HepG2 (cell line): ENCODE results near the gene PPM1E. TPM values are rescaled to one million over a fixed set of nuclear protein-coding genes. Genes with fewer than 3 reads are reported as not detected.

Experiments used
- ATAC-seq: fragments of 200-7000 bp; cut with Tn5 transposase; 3 replicates; pipeline ENCODE4 v1.9.1; 2020; ENCODE audit warnings: mild to moderate bottlenecking, moderate library complexity
- BruUV-seq: library from RNA; stranded (reverse); fragments of 400-500 nt; replicated peaks from 2 replicates; lab custom pipeline; 2021; lab: Mats Ljungman, UMichigan
- CTCF ChIA-PET: fragments of 300-600 bp; formaldehyde crosslinking; extraction: SDS; loops from one replicate; lab custom pipeline; 2021; ENCODE audit warnings: low total read pairs, inconsistent platforms, low intra/inter-chr PET ratio; lab: Yijun Ruan, JAX
- POLR2A ChIA-PET: fragments of 350-600 bp; sonication (Branson Sonifier 250); formaldehyde crosslinking; loops from one replicate; lab custom pipeline; 2020; ENCODE audit warnings: antibody characterized with exemption, inconsistent platforms; lab: Yijun Ruan, JAX
- DNase-seq: peaks from one replicate; pipeline ENCODE4 v3.0.0-alpha.2; 2015; ENCODE audit warnings: low spot score
- FAIRE-seq: peaks from 3 replicates; lab custom pipeline; 2011; peaks lifted over from hg19 to GRCh38; lab: Jason Lieb, UNC
- H2AFZ ChIP-seq: one replicate; pipeline ENCODE4 v1.6.1; 2011; ENCODE audit warnings: low read length, inconsistent platforms
- H3K27ac ChIP-seq: fragments of 300-600 bp; 3 replicates; pipeline ENCODE4 v1.8.0; 2011; ENCODE audit warnings: mixed run types, mild to moderate bottlenecking, mixed read lengths, low read length, inconsistent platforms; ENCODE audit not compliant: insufficient read depth; ENCODE audit errors: extremely low read length
- H3K27me3 ChIP-seq, 2 experiments: fragments of 200-600 bp in 1 of 2; 2 replicates in 1 of 2; 3 replicates in 1 of 2; pipeline versions ENCODE4 v1.6.0 to v1.8.0; 2011; ENCODE audit warnings: low read length in 2 of 2, mild to moderate bottlenecking in 2 of 2, moderate library complexity in 2 of 2, inconsistent platforms in 1 of 2; ENCODE audit not compliant: insufficient read depth in 2 of 2, control insufficient read depth in 1 of 2
- H3K36me3 ChIP-seq, 2 experiments: fragments of 200-600 bp in 1 of 2; replicated peaks in 1 of 2; 2 replicates in 1 of 2; 3 replicates in 1 of 2; pipeline versions ENCODE4 v1.5.1 to v1.8.0; 2011; ENCODE audit warnings: low read length in 2 of 2, inconsistent platforms in 1 of 2; ENCODE audit not compliant: insufficient read depth in 2 of 2, control insufficient read depth in 1 of 2
- H3K4me1 ChIP-seq: 2 replicates; pipeline ENCODE4 v1.5.1; 2012; ENCODE audit warnings: low read length, inconsistent platforms; ENCODE audit not compliant: insufficient read depth
- H3K4me2 ChIP-seq: 2 replicates; pipeline ENCODE4 v1.6.0; 2011; ENCODE audit warnings: low read depth, low read length, inconsistent platforms
- H3K4me3 ChIP-seq, 3 experiments: fragments of 200-600 bp in 1 of 3; sonication (generic), shearing (Covaris generic) in 1 of 3; replicated peaks in 1 of 3; 2 replicates each; pipeline ENCODE4 v1.5.1; 2011 to 2016; ENCODE audit warnings: low read length in 3 of 3, inconsistent platforms in 2 of 3, low read depth in 2 of 3, mild to moderate bottlenecking in 2 of 3, control low read depth in 1 of 3, mixed read lengths in 1 of 3; ENCODE audit not compliant: insufficient read depth in 1 of 3
- H3K79me2 ChIP-seq: one replicate; pipeline ENCODE4 v1.6.1; 2011; ENCODE audit warnings: low read length, inconsistent platforms; ENCODE audit not compliant: insufficient read depth
- H3K9ac ChIP-seq: 2 replicates; pipeline ENCODE4 v1.6.0; 2011; ENCODE audit warnings: mild to moderate bottlenecking, low read depth, low read length, inconsistent platforms; ENCODE audit not compliant: insufficient read depth
- H3K9me3 ChIP-seq: 2 replicates; pipeline ENCODE4 v1.5.1; 2012; ENCODE audit warnings: mild to moderate bottlenecking, low read length
- H4K20me1 ChIP-seq: 2 replicates; pipeline ENCODE4 v1.6.0; 2011; ENCODE audit warnings: inconsistent platforms, mild to moderate bottlenecking, low read length, moderate library complexity; ENCODE audit not compliant: insufficient read depth
- CBX1 ChIP-seq: IDR thresholded peaks from one replicate; pipeline ENCODE4 v1.6.1; 2016; ENCODE audit warnings: antibody characterized with exemption, low read depth
- ESRRA ChIP-seq: sonication (generic); formaldehyde crosslinking; IDR thresholded peaks from 2 replicates; pipeline ENCODE4 v1.5.1; 2020; ENCODE audit warnings: mild to moderate bottlenecking, low read depth, missing genetic modification reagents
- MED8 ChIP-seq: sonication (generic); formaldehyde crosslinking; IDR thresholded peaks from 2 replicates; pipeline ENCODE4 v1.8.1; 2023; ENCODE audit warnings: mild to moderate bottlenecking, missing genetic modification reagents; ENCODE audit not compliant: insufficient replicate concordance
- RNF2 ChIP-seq: fragments of 450-650 bp; conservative IDR thresholded peaks from 2 replicates; pipeline ENCODE4 v1.6.1; 2016; ENCODE audit warnings: low read depth
- SOX5 ChIP-seq: IDR thresholded peaks from 2 replicates; pipeline ENCODE4 v1.6.1; 2016; ENCODE audit warnings: borderline replicate concordance
- ZFP37 ChIP-seq: sonication (generic); formaldehyde crosslinking; IDR thresholded peaks from 2 replicates; pipeline ENCODE4 v1.4.0; 2020; ENCODE audit warnings: missing genetic modification reagents, borderline replicate concordance
- ZFP62 ChIP-seq: sonication (generic); formaldehyde crosslinking; IDR thresholded peaks from 2 replicates; pipeline ENCODE4 v1.4.0; 2020; ENCODE audit warnings: missing genetic modification reagents
- ZNF34 ChIP-seq: sonication (generic); formaldehyde crosslinking; IDR thresholded peaks from 2 replicates; pipeline ENCODE4 v1.4.0; 2020; ENCODE audit warnings: mild to moderate bottlenecking, missing genetic modification reagents, borderline replicate concordance
- ZNF577 ChIP-seq: sonication (generic); formaldehyde crosslinking; IDR thresholded peaks from 2 replicates; pipeline ENCODE4 v1.4.0; 2020; ENCODE audit warnings: mild to moderate bottlenecking, low read depth, missing genetic modification reagents, borderline replicate concordance
- ZNF879 ChIP-seq: sonication (generic); formaldehyde crosslinking; IDR thresholded peaks from 2 replicates; pipeline ENCODE4 v1.8.1; 2023; ENCODE audit warnings: missing genetic modification reagents
- ZSCAN20 ChIP-seq: sonication (generic); formaldehyde crosslinking; IDR thresholded peaks from 2 replicates; pipeline ENCODE4 v1.4.0; 2020; ENCODE audit warnings: missing genetic modification reagents, mild to moderate bottlenecking, borderline replicate concordance
- WGBS: methylation state at CpG from one replicate; pipeline ENCODE4 v1.1.6; 2017; ENCODE audit warnings: low lambda C conversion rate; 5-methylcytosine and 5-hydroxymethylcytosine counted together
- in situ Hi-C: cut with HindIII; loops from 2 replicates; pipeline ENCODE4 v1.10.0; 2017; ENCODE audit warnings: low pct_unique_long_range_greater_than_20kb; ENCODE audit not compliant: extremely low pct_ligation_motif_present
- intact Hi-C: fragments of 100-400 bp; cut with micrococcal nuclease; formaldehyde crosslinking; loops from one replicate; pipeline ENCODE4 v1.10.0; 2022; ENCODE audit not compliant: unreplicated experiment
- polyA plus RNA-seq, 8 experiments: library from polyadenylated mRNA; depleted of rRNA in 3 of 8; stranded (reverse) in 7 of 8; unstranded in 1 of 8; fragments of >200 nt; fragmentation: Illumina TruSeq in 4 of 8; extraction: Trizol in 4 of 8; gene quantifications; 2 replicates each; pipeline versions ENCODE4 v1.2.1 to v1.2.3, GENCODE V29; 2011 to 2016; ENCODE audit warnings: low read depth in 4 of 8, missing spikeins in 1 of 8, mixed read lengths in 1 of 8; ENCODE audit not compliant: insufficient read depth in 1 of 8
- total RNA-seq, 5 experiments: library from RNA; depleted of rRNA; stranded (reverse); fragments of >200 nt; fragmentation: Illumina TruSeq; extraction: Trizol; gene quantifications; 2 replicates each; pipeline ENCODE4 v1.2.3, GENCODE V29; 2016; ENCODE audit warnings: low read depth in 1 of 5
- TF ChIP-seq, protein P1 (sequence below): sonication (generic); formaldehyde crosslinking; IDR thresholded peaks from 2 replicates; pipeline ENCODE4 v1.4.0; 2020; ENCODE audit warnings: mild to moderate bottlenecking, missing genetic modification reagents
- TF ChIP-seq, protein P2 (sequence below): sonication (generic); formaldehyde crosslinking; IDR thresholded peaks from 2 replicates; pipeline ENCODE4 v1.4.0; 2020; ENCODE audit warnings: mild to moderate bottlenecking, missing genetic modification reagents

PPM1E gene
- total and polyA plus RNA-seq, 2 of the 13 experiments (the other 11 are each of a cell fraction or from before 2014, with no cell fraction given) = 0.15 TPM; not detected in 1

DNA sequence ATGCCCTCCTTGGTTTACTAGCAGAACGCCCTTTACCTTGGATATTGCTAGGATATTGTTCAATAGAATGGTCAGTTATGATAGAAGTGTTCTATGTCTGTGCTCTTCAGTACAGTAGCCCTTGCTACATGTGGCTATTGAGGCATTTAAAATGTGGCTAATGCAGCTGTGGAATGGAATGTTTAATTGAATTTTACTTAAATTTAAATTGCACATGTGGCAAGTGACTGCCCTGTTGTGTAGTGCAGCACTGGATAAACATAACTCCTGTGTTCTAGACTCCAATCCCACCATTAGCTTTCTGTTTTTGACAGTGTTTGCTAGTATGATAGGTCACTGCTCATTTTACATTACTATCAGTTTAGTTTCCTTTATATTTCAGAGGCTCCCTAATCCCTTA lies 33.4 kb upstream of the PPM1E start:
- no peak overlapping the region for H3K27ac ChIP-seq
- no peak overlapping the region for H3K4me3 ChIP-seq
- intact Hi-C loops = no loop called here
- no peaks in the 10 kb centered on the region for H3K4me1 ChIP-seq
- DNase-seq = no peak
- TF ChIP-seq ZNF577 (CRISPR knock-in tag) = no peak
- TF ChIP-seq, protein P1, sequence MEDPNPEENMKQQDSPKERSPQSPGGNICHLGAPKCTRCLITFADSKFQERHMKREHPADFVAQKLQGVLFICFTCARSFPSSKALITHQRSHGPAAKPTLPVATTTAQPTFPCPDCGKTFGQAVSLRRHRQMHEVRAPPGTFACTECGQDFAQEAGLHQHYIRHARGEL (CRISPR knock-in tag) = no peak
- no peak for TF ChIP-seq MED8 (CRISPR knock-in tag)
- TF ChIP-seq ZFP62 (CRISPR knock-in tag) = no peak
- no peak for TF ChIP-seq ESRRA (CRISPR knock-in tag)
- WGBS = 87% methylated on average over 1 of the region's 1 CpG
- no TSS peak for BruUV-seq
- FAIRE-seq = no peak
- H2AFZ ChIP-seq = no peak overlapping the region
- POLR2A ChIA-PET = no interaction called here
- H3K36me3 ChIP-seq = peaks cover 3 to 8% of the 10 kb centered on the region in 2 experiments; a peak in 3 of 5 replicates
- CTCF ChIA-PET = no interaction called here
- H3K27me3 ChIP-seq = no peaks in the 10 kb centered on the region; a peak in 1 of 5 replicates
- no peaks in the 10 kb centered on the region for H3K79me2 ChIP-seq
- H4K20me1 ChIP-seq = no peaks in the 10 kb centered on the region
- no peak overlapping the region for H3K9ac ChIP-seq
- no peak overlapping the region for H3K4me2 ChIP-seq
- in situ Hi-C loops = no loop called here
- H3K9me3 ChIP-seq = no peaks in the 10 kb centered on the region
- ATAC-seq = no peak

DNA sequence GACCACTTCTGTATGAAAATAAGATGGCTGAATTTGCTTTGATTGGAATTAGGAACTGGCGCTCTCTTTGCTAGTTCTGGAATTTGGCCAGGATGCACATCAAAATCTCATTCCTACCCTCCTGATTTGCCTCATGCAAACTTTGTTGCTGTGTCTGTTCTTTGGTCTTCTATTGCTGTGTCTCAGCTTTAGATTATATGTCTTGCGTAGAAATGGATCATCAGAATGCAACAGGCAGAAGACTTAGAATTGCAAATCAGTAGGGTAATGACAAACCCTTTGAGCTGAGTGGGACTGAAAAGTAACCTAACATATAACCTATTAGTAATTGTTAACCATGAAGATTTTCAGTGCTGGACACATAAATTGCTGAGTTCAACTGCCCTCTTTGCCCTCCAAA lies 33.0 kb upstream of the PPM1E start:
- Histone ChIP-seq H3K4me3 (no peak overlapping the region), H4K20me1 (no peaks in the 10 kb centered on the region), H3K27me3 (no peaks in the 10 kb centered on the region; a peak in 1 of 5 replicates), H3K4me1 (no peaks in the 10 kb centered on the region), H2AFZ (no peak overlapping the region), H3K4me2 (no peak overlapping the region), H3K9me3 (no peaks in the 10 kb centered on the region), H3K36me3 (peaks cover 3 to 8% of the 10 kb centered on the region in 2 experiments; a peak in 3 of 5 replicates), H3K9ac (no peak overlapping the region), H3K79me2 (no peaks in the 10 kb centered on the region), H3K27ac (no peak overlapping the region)
- DNase-seq (no peak), ATAC-seq (no peak), FAIRE-seq (no peak)
- WGBS = 95% methylated on average over 2 of the region's 2 CpGs
- BruUV-seq = no TSS peak
- ChIA-PET POLR2A (no interaction called here), CTCF (no interaction called here)
- intact Hi-C loops = no loop called here
- in situ Hi-C loops = no loop called here
- no peak for TF ChIP-seq SOX5 (CRISPR knock-in tag)
- TF ChIP-seq ZSCAN20 (CRISPR knock-in tag) = no peak
- TF ChIP-seq CBX1 = no peak
- no peak for TF ChIP-seq ZNF879
- TF ChIP-seq, protein P2, sequence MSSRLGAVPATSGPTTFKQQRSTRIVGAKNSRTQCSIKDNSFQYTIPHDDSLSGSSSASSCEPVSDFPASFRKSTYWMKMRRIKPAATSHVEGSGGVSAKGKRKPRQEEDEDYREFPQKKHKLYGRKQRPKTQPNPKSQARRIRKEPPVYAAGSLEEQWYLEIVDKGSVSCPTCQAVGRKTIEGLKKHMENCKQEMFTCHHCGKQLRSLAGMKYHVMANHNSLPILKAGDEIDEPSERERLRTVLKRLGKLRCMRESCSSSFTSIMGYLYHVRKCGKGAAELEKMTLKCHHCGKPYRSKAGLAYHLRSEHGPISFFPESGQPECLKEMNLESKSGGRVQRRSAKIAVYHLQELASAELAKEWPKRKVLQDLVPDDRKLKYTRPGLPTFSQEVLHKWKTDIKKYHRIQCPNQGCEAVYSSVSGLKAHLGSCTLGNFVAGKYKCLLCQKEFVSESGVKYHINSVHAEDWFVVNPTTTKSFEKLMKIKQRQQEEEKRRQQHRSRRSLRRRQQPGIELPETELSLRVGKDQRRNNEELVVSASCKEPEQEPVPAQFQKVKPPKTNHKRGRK (CRISPR knock-in tag) = no peak
- TF ChIP-seq ZNF34 (CRISPR knock-in tag) = no peak
- TF ChIP-seq RNF2 = no peak
- TF ChIP-seq ZFP37 = no peak
